Neural progenitor cell (in vitro differentiated cells): ENCODE data around the gene ZNF446.
A peak's percentile ranks its signal among the peaks of the same experiment; 100 is the strongest.
"Not testable (repeated sequence)": the region's sequence is repeated elsewhere in the genome, so short reads cannot be mapped to it uniquely, and the experiment has no call there.

ENCODE experiments used
- EZH2 ChIP-seq: fragments of 200-600 bp; sonication (generic); IDR thresholded peaks from 2 replicates; pipeline ENCODE4 v1.6.1; 2017; ENCODE audit warnings: antibody characterized with exemption, mild to moderate bottlenecking, moderate library complexity
- EZH2phosphoT487 ChIP-seq: fragments of 200-600 bp; sonication (generic); IDR thresholded peaks from 2 replicates; pipeline ENCODE4 v1.6.1; 2017; ENCODE audit warnings: antibody characterized with exemption
- TF ChIP-seq, protein P1 (sequence below): fragments of 200-600 bp; sonication (generic); IDR thresholded peaks from 2 replicates; pipeline ENCODE4 v1.5.1; 2017; ENCODE audit warnings: antibody characterized with exemption, mild to moderate bottlenecking

DNA sequence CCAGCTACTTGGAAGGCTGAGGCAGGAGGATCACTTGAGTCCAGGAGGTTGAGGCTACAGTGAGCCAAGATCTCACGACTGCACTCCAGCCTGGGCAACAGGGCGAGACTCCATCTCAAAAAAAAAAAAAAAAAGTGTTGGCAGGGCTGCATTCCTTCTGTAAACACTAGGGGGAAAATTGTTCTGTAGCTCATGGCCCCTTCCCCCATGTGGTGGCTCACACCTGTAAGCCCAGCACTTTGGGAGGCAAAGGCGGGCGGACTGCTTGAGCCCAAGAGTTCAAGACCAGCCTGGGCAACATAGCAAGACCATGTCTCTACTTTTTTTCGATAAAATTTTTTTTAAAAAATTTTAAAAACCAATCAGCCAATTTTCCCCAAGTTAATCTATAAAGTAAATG lies 8.2 kb downstream of the ZNF446 start:
- TF ChIP-seq, protein P1, sequence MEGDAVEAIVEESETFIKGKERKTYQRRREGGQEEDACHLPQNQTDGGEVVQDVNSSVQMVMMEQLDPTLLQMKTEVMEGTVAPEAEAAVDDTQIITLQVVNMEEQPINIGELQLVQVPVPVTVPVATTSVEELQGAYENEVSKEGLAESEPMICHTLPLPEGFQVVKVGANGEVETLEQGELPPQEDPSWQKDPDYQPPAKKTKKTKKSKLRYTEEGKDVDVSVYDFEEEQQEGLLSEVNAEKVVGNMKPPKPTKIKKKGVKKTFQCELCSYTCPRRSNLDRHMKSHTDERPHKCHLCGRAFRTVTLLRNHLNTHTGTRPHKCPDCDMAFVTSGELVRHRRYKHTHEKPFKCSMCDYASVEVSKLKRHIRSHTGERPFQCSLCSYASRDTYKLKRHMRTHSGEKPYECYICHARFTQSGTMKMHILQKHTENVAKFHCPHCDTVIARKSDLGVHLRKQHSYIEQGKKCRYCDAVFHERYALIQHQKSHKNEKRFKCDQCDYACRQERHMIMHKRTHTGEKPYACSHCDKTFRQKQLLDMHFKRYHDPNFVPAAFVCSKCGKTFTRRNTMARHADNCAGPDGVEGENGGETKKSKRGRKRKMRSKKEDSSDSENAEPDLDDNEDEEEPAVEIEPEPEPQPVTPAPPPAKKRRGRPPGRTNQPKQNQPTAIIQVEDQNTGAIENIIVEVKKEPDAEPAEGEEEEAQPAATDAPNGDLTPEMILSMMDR, result peak; percentile 6
- TF ChIP-seq EZH2phosphoT487, EZH2: not testable (repeated sequence)
